Peyer's patch (tissue), 4 donors: ENCODE data around the gene WDR18. TPM values are rescaled to one million over a fixed set of nuclear protein-coding genes. Genes with fewer than 3 reads are reported as not detected.
A peak's percentile ranks its signal among the peaks of the same experiment; 100 is the strongest.

Source experiments
- DNase-seq, 3 donors: peaks; one replicate each; pipeline ENCODE4 v3.0.0-alpha.2; 2017 to 2019
- H3K27ac ChIP-seq, 4 donors: fragments of 200-600 bp; sonication (generic); one replicate each; pipeline ENCODE4 v1.5.1; 2016 to 2019
- H3K27me3 ChIP-seq, 2 donors: fragments of 200-600 bp; sonication (generic); one replicate each; pipeline ENCODE4 v1.5.1; 2019
- H3K36me3 ChIP-seq, 3 donors: fragments of 200-600 bp; sonication (generic); one replicate each; pipeline ENCODE4 v1.5.1; 2016 to 2019
- H3K4me1 ChIP-seq, 4 donors: fragments of 200-600 bp; sonication (generic); one replicate each; pipeline ENCODE4 v1.5.1; 2016 to 2019
- H3K4me3 ChIP-seq, 4 donors: fragments of 200-600 bp; sonication (generic); 1 replicate in 3 of 4; 2 replicates in 1 of 4; pipeline ENCODE4 v1.5.1; 2016 to 2019; ENCODE audit warnings: mild to moderate bottlenecking in 1 of 4
- H3K9me3 ChIP-seq, 4 donors: fragments of 200-600 bp; sonication (generic); one replicate each; pipeline ENCODE4 v1.5.1; 2016 to 2019; ENCODE audit warnings: mild to moderate bottlenecking in 1 of 4
- CTCF ChIP-seq, 6 experiments: fragments of 450-650 bp in 4 of 6; fragments of 200-600 bp in 2 of 6; sonication (generic) in 1 of 6; IDR thresholded peaks; one replicate each; pipeline ENCODE4 v1.5.1; 2017 to 2019; ENCODE audit warnings: antibody characterized with exemption in 6 of 6, mild to moderate bottlenecking in 3 of 6, moderate library complexity in 1 of 6
- POLR2A ChIP-seq, 2 donors: fragments of 450-650 bp; IDR thresholded peaks; one replicate each; pipeline ENCODE4 v1.5.1; 2017; ENCODE audit warnings: antibody characterized with exemption in 2 of 2, mild to moderate bottlenecking in 2 of 2, moderate library complexity in 2 of 2
- total RNA-seq, 4 donors: library from RNA; depleted of rRNA; stranded (reverse); fragments of >200 nt; gene quantifications; one replicate each; pipeline ENCODE4 v1.1.0, GENCODE V29; 2016

Gene WDR18
- total RNA-seq, 4 donors from 2014 or later: 26.4 to 58.8 (median 40.5) TPM

- no peak for DNase-seq
- H3K36me3 ChIP-seq: peaks cover 0 to 63% (median 0%) of the 10 kb centered on the region in 3 donors
Observed at GRCh38 chr19:1009981-1010538, 25.9 kb downstream of the WDR18 start.

GRCh38 chr19:1010586-1011510, 26.7 kb downstream of the WDR18 start:
- no peak overlapping the region for H3K27ac ChIP-seq
- H3K4me1 ChIP-seq: peaks cover 0 to 15% (median 7%) of the 10 kb centered on the region in 4 donors
- no peak for TF ChIP-seq CTCF (IDR thresholded peaks at IDR 0.05)
- no peak for TF ChIP-seq POLR2A (IDR thresholded peaks at IDR 0.05)
- no peaks in the 10 kb centered on the region for H3K9me3 ChIP-seq
- H3K36me3 ChIP-seq: peaks cover 0 to 70% (median 0%) of the 10 kb centered on the region in 3 donors
- H3K27me3 ChIP-seq: no peaks in the 10 kb centered on the region
- no peak for DNase-seq
- no peak overlapping the region for H3K4me3 ChIP-seq

More at GRCh38 chr19:1009981-1010538, 25.9 kb downstream of the WDR18 start:
- peak overlapping the region in 3 of 4 donors; percentile 46 to 79 (median 60) for H3K27ac ChIP-seq
- H3K4me3 ChIP-seq: no peak overlapping the region
- TF ChIP-seq CTCF (IDR thresholded peaks at IDR 0.05): no peak
- TF ChIP-seq POLR2A (IDR thresholded peaks at IDR 0.05): no peak
- H3K27me3 ChIP-seq: no peaks in the 10 kb centered on the region
- no peaks in the 10 kb centered on the region for H3K9me3 ChIP-seq
- H3K4me1 ChIP-seq: peaks cover 0 to 7% (median 3%) of the 10 kb centered on the region in 4 donors

DNA sequence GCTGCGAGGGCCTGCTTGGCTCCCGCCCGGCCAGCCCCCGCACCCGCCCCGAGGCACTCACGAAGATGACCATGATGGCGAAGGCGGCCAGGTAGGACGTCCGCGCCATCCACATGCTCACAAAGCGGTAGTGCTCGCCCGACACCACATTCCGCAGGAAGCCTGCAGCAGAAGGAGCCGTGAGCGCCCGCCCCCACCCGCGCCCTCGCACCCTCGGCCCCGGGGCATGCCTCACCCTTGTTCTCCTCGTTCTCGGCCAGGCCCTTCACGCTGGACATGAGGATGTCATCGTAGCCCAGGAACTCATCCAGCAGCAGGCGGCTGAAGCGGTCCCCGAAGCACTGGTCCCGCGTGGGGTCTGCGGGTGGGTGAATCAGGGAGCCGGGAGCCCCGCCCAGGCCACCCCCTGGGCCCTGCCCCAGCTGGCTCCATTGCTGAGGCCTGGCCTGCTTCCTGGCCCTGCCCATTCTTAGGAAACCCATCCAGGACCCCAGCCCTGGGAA, 27.7 kb downstream of the WDR18 start:
- no peak for TF ChIP-seq POLR2A (IDR thresholded peaks at IDR 0.05)
- no peak for TF ChIP-seq CTCF (IDR thresholded peaks at IDR 0.05)
- H3K4me1 ChIP-seq: peaks cover 4 to 25% (median 16%) of the 10 kb centered on the region in 4 donors
- no peak overlapping the region for H3K4me3 ChIP-seq
- peaks cover 0 to 70% (median 0%) of the 10 kb centered on the region in 3 donors for H3K36me3 ChIP-seq
- H3K9me3 ChIP-seq: no peaks in the 10 kb centered on the region
- DNase-seq: no peak
- no peaks in the 10 kb centered on the region for H3K27me3 ChIP-seq
- H3K27ac ChIP-seq: no peak overlapping the region

DNA sequence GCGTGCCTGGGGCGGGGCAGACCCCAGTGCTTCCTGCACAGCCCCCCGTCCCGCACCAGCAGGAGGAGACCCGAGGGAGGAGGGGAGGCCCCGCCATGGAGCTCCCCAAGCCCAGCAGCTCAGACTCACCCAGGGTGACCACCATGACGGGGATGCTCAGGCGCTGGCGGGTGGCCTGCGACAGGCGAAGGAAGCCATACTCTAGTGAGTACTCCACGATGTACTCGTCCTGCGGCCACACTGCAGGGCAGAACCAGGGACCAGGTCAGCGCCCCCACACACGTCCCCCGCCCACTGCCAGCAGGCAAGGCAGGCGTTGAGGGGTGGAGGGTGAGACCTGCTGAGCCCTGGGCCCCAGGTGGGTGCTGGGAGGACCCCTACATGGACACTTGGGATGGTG, 28.2 kb downstream of the WDR18 start:
- no peaks in the 10 kb centered on the region for H3K27me3 ChIP-seq

More for the DNA sequence above, 28.2 kb downstream of the WDR18 start:
- TF ChIP-seq POLR2A (IDR thresholded peaks at IDR 0.05) (no peak), CTCF (IDR thresholded peaks at IDR 0.05) (no peak)
- H3K36me3 ChIP-seq: peaks cover 0 to 70% (median 0%) of the 10 kb centered on the region in 3 donors
- H3K9me3 ChIP-seq: no peaks in the 10 kb centered on the region
- H3K27ac ChIP-seq: no peak overlapping the region
- peaks cover 8 to 30% (median 21%) of the 10 kb centered on the region in 4 donors for H3K4me1 ChIP-seq
- no peak overlapping the region for H3K4me3 ChIP-seq
- DNase-seq: no peak
